ENCODE data around the gene CCDC149.

- TF ChIP-seq SIN3A (IDR thresholded peaks at IDR 0.05; ENCODE audit: borderline replicate concordance, insufficient read depth, low read length) (no peak), TAF1 (IDR thresholded peaks at IDR 0.05; ENCODE audit: borderline replicate concordance, insufficient read depth, low read length) (no peak), POLR2AphosphoS5 (IDR thresholded peaks at IDR 0.05; ENCODE audit: low read depth, low read length) (no peak)
These were observed 137.1 kb downstream of the CCDC149 start for GRCh38 chr4:24775750-24776149.
